ENCODE results near the gene ZIC5. TPM values are rescaled to one million over a fixed set of nuclear protein-coding genes. Genes with fewer than 3 reads are reported as not detected.

The ZIC5 gene
- total and polyA plus RNA-seq, 12 donors = 0.04 TPM; not detected in 11

- Histone ChIP-seq H3K9me3 (replicated peaks in 1 of 3) (no peaks in the 10 kb centered on the region), H3K36me3 (replicated peaks in 1 of 2) (no peaks in the 10 kb centered on the region), H3K4me1 (replicated peaks in 1 of 2) (no peaks in the 10 kb centered on the region), H3K27ac (no peak overlapping the region), H3K4me3 (no peak overlapping the region), H3K27me3 (peaks cover 20% of the 10 kb centered on the region)
- TF ChIP-seq POLR2A (IDR thresholded peaks at IDR 0.05) = no peak
- TF ChIP-seq CTCF (IDR thresholded peaks at IDR 0.05) = no peak
- DNase-seq = no peak
- intact Hi-C loops (cut with DNase I) = no loop called here
- WGBS, 4 donors = 80 to 88% (median 85%) methylated on average over 6 of the region's 6 CpGs
These were observed 27.0 kb downstream of the ZIC5 start for GRCh38 chr13:99944606-99945005.

GRCh38 chr13:99944102-99944501 is 27.5 kb downstream of the ZIC5 start:
- DNase-seq = no peak
- H3K36me3 ChIP-seq (replicated peaks in 1 of 2) = no peaks in the 10 kb centered on the region
- H3K27me3 ChIP-seq = peaks cover 23% of the 10 kb centered on the region
- no peak for TF ChIP-seq POLR2A (IDR thresholded peaks at IDR 0.05)
- no peak for TF ChIP-seq CTCF (IDR thresholded peaks at IDR 0.05)
- WGBS, 4 donors = 67 to 79% (median 76%) methylated on average over 7 of the region's 7 CpGs
- H3K9me3 ChIP-seq (replicated peaks in 1 of 3) = no peaks in the 10 kb centered on the region
- no peaks in the 10 kb centered on the region for H3K4me1 ChIP-seq (replicated peaks in 1 of 2)
- intact Hi-C loops (cut with DNase I) = no loop called here
- no peak overlapping the region for H3K4me3 ChIP-seq
- no peak overlapping the region for H3K27ac ChIP-seq

- Histone ChIP-seq H3K27me3 (peaks cover 24% of the 10 kb centered on the region), H3K4me3 (no peak overlapping the region), H3K9me3 (replicated peaks in 1 of 3) (no peaks in the 10 kb centered on the region), H3K27ac (no peak overlapping the region), H3K36me3 (replicated peaks in 1 of 2) (no peaks in the 10 kb centered on the region), H3K4me1 (replicated peaks in 1 of 2) (no peaks in the 10 kb centered on the region)
- intact Hi-C loops (cut with DNase I) = no loop called here
- 74 to 87% (median 80%) methylated on average over 4 of the region's 4 CpGs for WGBS, 4 donors
- TF ChIP-seq POLR2A (IDR thresholded peaks at IDR 0.05) (no peak), CTCF (IDR thresholded peaks at IDR 0.05) (no peak)
- no peak for DNase-seq
These were observed 29.7 kb downstream of the ZIC5 start for GRCh38 chr13:99941911-99942310.

GRCh38 chr13:99941086-99941485 is 30.5 kb downstream of the ZIC5 start:
- intact Hi-C loops (cut with DNase I) = no loop called here
- no peak for DNase-seq

GRCh38 chr13:99938635-99939034 is 32.9 kb downstream of the ZIC5 start:
- H3K9me3 ChIP-seq (replicated peaks in 1 of 3) = no peaks in the 10 kb centered on the region
- H3K36me3 ChIP-seq (replicated peaks in 1 of 2) = no peaks in the 10 kb centered on the region
- TF ChIP-seq CTCF (IDR thresholded peaks at IDR 0.05) (no peak), POLR2A (IDR thresholded peaks at IDR 0.05) (no peak)
- H3K4me3 ChIP-seq = no peak overlapping the region
- no peaks in the 10 kb centered on the region for H3K4me1 ChIP-seq (replicated peaks in 1 of 2)
- intact Hi-C loops (cut with DNase I) = no loop called here
- H3K27me3 ChIP-seq = peaks cover 9% of the 10 kb centered on the region
- WGBS, 4 donors = 58 to 75% (median 61%) methylated on average over 7 of the region's 7 CpGs
- DNase-seq = no peak
- no peak overlapping the region for H3K27ac ChIP-seq

More at GRCh38 chr13:99941086-99941485, 30.5 kb downstream of the ZIC5 start:
- no peaks in the 10 kb centered on the region for H3K36me3 ChIP-seq (replicated peaks in 1 of 2)
- no peak overlapping the region for H3K4me3 ChIP-seq
- TF ChIP-seq POLR2A (IDR thresholded peaks at IDR 0.05) = no peak
- 73 to 79% (median 75%) methylated on average over 7 of the region's 7 CpGs for WGBS, 4 donors
- H3K4me1 ChIP-seq (replicated peaks in 1 of 2) = no peaks in the 10 kb centered on the region
- no peaks in the 10 kb centered on the region for H3K9me3 ChIP-seq (replicated peaks in 1 of 3)
- no peak overlapping the region for H3K27ac ChIP-seq
- H3K27me3 ChIP-seq = peaks cover 17% of the 10 kb centered on the region

Data from adrenal gland (tissue), 12 donors.